GM12872 (cell line): Measurements from ENCODE around the gene PPIL1.
A peak's percentile ranks its signal among the peaks of the same experiment; 100 is the strongest.

Experiments
- TF ChIP-seq, protein P1 (sequence below): IDR thresholded peaks from 3 replicates; pipeline ENCODE4 v1.5.1; 2011; ENCODE audit warnings: low read depth, mild to moderate bottlenecking, low read length, moderate library complexity; ENCODE audit not compliant: insufficient read depth

Gene PPIL1

DNA sequence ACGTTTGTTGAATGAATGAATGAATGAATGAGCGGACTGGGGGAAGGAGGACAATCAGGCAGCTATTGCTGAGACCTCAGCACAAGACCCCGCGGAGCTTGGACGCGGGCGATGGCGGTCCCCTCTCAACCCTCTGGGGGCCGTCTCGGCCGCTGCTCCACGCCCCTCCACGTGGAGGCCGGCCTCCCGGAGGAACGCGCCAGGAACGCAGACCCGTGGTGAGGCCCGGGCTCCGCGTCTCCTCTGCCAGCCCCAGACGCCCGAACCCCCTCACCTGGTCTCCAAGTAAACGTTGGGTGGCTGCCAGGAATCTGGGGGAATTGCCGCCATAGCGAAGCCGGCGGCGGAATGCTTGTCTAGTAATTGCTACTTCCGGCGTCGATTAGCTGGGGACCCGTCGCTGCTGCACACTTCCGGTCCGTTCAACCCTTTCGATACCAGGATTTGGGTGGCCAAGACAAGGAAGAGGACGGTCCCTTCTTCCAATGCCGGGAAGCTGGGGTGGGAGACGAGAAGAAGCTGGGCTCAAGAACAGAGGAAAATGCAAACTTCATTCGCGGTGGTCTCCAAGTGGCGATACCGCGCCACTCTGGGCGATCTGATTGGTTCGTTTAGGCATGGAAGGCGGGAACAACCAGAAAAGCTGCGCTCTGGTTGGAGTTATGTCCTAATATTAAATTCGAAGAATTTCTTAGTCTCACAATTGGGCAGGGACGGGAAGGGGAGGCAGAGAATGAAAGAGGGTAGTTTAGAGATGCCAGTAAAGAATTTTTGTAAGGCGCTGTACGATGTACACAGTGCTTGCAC lies at the start of gene PPIL1:
PPIL1 (minus strand) TSS at position 361 of the 807 bp plus-strand sequence; CDS start at position 330, 31 bp downstream.
- TF ChIP-seq, protein P1, sequence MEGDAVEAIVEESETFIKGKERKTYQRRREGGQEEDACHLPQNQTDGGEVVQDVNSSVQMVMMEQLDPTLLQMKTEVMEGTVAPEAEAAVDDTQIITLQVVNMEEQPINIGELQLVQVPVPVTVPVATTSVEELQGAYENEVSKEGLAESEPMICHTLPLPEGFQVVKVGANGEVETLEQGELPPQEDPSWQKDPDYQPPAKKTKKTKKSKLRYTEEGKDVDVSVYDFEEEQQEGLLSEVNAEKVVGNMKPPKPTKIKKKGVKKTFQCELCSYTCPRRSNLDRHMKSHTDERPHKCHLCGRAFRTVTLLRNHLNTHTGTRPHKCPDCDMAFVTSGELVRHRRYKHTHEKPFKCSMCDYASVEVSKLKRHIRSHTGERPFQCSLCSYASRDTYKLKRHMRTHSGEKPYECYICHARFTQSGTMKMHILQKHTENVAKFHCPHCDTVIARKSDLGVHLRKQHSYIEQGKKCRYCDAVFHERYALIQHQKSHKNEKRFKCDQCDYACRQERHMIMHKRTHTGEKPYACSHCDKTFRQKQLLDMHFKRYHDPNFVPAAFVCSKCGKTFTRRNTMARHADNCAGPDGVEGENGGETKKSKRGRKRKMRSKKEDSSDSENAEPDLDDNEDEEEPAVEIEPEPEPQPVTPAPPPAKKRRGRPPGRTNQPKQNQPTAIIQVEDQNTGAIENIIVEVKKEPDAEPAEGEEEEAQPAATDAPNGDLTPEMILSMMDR, result 0 out of 3 replicates have a peak, but pooled peaks have one; percentile 5

DNA sequence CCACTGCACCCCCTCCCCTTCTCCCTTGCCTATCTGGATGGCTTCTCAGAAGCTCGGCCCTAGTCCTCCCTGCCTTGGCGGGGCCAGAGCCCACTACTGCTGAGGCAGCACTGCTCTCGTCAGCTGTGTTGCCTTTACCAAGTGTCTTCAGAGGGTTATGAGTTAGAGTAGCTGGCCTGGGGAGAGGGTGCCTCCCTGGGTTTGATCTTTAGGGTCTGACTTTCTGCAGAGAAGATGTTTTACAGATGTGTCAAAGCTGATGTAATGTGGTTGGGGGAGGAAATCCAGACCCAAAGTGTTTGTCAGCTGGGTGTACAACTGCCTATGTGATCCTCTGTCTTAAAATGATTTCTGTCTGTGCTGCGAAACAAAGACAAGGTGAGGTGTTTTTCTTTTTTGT lies 49.5 kb upstream of the PPIL1 start:
- TF ChIP-seq, protein P1, result no peak

DNA sequence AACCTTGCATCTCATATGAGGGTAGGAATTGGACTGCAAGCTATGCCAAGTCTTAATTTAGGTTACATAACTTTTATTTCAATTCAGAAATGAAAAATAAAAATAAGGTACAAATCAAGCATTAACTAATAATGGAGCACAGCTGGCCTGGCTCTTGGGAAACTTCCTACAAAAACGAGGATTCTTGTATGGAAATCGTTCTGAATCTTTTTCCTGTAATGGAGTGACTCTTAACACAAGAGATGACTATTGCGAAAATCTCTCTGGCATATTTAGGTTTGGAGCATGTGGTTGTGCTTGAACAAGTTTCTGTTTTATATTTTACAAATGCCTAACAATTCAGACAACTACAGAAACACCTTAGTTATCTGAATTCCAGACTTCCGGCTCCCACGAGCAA lies 45.9 kb upstream of the PPIL1 start:
- TF ChIP-seq, protein P1, result no peak

DNA sequence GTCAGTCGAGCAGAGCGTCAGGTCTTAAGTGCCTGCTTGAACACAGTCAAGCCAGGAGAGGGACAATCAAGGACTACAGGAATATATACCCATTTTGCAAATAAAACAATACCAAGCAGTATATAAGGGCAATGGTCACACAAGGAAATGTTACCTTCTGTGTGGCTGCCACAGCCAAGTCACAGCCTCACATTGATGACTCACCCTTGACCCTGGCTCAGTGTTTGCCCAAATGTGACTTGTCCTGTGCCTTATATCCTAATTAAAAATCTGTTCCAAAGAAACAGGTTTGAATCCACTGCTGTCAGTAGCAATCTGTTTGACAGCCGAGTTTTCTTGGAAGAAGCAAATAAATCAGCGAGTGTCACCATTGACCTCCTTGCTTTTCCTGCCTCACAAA lies 45.4 kb upstream of the PPIL1 start:
- TF ChIP-seq, protein P1, result no peak

DNA sequence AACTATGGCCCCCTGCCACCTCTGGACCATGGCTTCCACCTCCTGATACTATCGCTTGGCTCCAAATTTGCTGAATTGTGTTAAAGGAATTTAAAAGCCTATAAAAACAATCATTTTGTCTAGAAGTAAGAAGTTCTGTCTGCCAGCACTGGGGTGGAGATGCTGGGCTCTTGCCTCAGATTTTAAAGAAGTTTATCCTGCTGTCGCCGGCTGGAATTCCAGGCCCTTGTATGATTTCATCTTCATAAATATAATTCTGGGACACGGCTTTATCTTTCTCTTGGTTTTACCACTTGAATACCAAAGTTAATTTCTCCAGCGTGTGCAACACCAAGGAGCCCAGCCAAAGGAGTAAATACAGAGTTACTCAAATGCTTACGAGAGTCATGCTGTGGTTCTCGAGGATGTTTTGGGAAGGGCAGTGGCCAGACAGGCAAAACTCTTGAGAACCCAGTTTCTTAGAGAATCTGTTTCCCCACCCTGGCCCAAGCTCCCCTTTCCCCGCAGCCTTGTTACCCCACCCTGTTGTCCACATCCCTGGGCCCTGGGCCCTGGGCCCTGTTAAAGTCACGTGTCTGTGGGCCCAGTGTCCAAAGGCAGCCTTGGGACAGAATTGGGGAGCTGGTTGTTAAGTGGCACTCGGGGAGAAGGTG lies 43.1 kb upstream of the PPIL1 start:
- TF ChIP-seq, protein P1, result no peak

DNA sequence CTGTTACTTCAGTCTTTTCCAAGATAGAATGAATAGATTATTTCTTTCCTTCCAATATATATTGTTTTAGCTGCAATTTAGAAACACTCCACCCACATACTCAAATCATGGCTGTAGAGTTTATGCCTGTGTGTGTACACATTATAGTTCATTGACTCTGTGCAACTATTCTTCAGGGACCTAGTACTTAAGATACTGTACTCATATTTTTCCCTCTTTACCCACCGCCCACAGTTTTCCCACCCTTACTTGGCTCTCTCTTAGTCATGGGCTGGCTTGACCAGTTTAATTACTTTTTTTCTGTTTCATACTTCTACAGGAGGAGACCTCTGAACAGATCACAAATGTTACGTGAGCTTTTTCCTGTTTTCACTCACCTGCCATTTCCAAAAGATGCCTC lies 41.5 kb upstream of the PPIL1 start:
- TF ChIP-seq, protein P1, result no peak

DNA sequence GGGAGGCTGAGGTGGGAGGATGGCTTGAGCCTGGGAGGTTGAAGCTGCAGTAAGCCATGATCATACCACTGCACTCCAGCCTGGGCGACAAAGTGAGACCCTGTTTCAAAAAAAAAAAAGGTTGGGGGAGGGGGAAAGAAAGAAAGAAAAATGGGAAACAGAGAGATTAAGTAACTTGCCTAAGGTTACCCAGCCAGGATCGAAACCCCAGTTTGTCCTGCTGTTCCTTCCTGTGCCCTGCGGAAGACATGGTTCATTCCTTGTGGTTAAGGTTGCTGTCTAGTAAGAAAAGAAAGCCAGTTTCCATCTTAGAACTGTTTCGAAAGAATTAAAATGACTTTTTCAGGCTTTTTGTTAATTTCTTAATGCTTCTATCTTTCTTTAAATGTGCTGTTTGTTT lies 41.0 kb upstream of the PPIL1 start:
- TF ChIP-seq, protein P1, result no peak
